GM18858 (cell line): ENCODE results near the gene GAREM1.
A peak's percentile ranks its signal among the peaks of the same experiment; 100 is the strongest.
"Not testable (repeated sequence)": the region's sequence is repeated elsewhere in the genome, so short reads cannot be mapped to it uniquely, and the experiment has no call there.

Source experiments
- ATAC-seq: cut with Tn5 transposase; IDR thresholded peaks from one replicate; pipeline ENCODE4 v1.9.1; 2021; ENCODE audit not compliant: unreplicated experiment

The GAREM1 gene

DNA sequence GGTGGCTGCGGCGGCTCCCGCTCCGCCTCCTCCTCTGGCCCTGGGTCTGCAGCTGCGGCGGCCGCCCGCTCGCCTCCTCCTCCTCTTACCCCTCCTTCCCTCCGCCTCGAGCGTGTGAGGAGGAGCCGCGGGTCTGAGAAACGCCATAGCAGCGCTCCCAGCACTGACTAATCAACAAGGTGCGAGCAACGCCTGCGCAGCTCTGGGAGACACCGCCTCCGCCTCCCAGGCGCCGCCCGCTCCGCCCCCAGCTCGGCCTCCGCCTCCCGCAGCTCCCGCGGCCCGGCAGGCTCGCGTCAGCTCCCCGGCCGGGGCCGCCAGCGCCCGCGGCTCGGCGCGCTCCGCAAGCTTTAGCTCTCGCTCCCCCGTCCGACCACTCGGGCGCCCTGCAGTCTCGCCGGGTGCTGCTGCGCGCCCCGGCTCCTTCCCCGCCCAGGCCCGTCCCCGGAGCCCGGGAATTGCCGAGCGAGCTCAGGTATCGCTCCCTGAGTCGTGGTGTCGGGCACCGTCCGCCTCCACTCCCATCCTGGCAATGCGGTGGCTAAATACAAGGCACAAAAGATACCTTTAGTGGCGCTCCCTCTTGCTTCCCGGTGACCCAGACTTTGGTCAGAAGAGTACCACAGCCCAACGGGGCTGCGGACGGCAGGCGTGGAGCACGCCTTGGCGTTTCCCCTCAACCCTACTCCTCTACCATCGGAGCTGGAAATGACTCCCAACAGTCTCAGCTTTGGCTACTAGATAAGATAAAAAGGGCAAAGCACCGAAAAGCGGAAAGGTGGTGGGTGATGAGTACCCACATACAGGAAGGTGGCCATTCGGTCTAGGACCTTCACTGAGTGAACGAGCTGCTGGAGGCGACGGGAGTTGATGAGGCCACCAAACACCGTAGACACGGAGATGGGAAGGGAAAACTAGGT is at the start of gene GAREM1:
TSS of gene GAREM1 (minus strand) at position 169 of the 920 bp plus-strand sequence. CDS start 454 bp downstream, outside the sequence.
- ATAC-seq = peak; percentile 97

DNA sequence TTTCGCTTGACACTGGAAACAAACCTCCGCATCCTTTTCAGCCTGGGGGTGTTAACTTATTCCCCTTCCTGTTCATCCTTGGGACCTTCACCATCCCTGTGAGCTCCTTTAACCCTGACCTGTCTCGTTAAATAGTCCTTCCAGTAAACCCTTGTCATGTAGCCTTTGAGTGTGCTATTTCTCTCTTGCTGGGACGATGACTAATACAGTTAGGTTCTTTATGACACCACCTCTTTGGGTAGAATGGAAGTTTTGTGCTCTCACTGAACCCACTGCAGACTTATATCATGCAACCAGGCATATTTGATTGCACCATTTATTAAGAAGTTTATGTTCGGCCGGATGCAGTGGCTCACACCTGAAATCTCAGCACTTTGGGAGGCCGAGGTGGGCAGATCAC is 40.5 kb upstream of the GAREM1 start:
- ATAC-seq = no peak

DNA sequence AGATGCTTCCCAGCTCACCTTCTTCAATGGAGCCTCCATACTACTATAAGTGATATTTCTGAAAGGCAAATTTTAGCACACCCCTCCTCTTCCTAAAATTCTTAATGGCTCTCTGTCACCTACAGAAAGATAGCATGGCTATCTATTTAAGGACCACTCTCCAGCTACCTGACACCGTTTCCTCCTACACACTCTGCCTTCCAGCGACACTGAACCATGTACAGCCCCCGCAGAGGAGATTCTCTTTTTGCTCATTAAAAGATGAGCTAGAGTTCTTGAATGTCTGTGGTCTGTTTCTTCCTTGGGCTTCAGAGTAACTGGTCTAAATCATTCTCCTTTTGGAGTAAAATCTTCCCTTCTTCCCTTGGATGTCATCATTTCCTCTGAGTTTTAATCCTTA is 38.4 kb upstream of the GAREM1 start:
- ATAC-seq = no peak

DNA sequence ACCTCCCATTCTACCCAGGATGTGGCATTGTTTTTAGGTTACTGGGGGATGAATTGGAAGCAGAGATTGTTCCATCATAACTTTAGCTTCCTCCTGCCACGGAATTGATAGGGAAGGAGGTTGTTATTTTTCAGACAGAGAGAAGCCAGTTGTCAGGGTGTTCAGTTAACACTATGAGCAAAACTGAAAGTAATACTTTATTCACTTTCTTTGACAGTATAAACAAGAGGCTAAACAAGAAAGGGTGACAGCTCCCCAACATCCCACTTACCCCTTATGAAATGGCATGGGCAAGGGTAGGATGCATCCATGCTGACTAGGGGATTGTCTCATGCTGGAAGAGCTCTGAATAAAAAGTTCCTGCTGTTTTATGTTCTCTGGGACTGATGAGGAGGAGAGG is 36.4 kb upstream of the GAREM1 start:
- ATAC-seq = no peak

DNA sequence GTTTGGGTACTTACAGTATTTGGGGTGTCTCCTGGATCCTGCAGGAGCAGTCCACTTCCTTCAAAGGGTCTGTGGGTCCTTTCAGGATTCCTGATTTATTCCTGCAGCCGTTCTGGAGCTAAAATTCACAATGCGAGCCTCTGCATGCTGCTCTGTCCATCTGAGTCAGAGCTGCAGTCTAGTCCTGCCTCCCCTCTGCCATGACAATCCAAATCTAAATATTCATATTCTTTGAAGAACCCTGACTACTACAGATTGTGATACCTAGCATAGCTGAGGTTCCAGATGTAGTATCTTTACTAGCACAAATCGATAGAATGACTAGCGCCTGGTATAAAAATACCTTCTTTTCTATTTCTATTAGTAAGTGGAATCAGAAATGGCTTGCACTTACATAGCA is 31.3 kb upstream of the GAREM1 start:
- no peak for ATAC-seq

DNA sequence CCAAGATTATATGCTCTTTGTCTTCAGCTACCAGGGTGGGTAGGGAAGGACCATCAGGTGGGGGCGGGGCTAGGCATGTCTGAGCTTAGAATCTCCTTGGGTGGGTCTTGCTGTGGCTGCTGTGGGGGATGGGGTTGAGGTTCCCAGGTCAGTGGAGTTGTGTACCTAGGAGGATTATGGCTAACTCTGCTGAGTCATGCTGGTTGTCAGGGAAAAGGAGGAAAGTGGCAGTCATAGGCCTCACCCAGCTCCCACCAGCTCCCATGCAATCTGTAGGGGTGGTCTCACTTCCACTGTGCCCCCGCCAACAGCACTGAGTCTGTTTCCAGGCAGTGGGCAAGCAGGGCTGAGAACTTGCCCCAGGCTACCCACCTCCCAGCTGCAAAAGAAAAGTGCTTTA is 30.6 kb upstream of the GAREM1 start:
- not testable (repeated sequence) for ATAC-seq

DNA sequence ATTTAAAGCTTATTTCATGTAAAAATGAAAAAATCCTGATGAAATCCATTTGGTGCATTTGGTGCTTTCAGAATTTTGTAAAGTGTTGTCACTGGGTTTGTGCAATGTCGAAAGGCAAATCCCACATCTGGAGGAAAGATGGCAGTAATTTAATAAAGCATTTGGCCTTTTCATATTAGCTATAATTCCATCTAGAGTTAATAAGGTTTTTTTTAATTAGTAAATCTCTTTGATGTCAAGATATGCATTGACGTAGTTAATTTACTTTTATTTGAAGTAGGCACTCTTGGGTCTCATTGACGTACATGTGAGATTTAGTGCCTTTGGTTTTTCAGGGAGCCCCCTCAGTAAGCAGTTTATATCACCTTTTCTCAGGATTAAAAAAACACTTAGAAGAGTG is 12.3 kb upstream of the GAREM1 start:
- ATAC-seq = no peak

DNA sequence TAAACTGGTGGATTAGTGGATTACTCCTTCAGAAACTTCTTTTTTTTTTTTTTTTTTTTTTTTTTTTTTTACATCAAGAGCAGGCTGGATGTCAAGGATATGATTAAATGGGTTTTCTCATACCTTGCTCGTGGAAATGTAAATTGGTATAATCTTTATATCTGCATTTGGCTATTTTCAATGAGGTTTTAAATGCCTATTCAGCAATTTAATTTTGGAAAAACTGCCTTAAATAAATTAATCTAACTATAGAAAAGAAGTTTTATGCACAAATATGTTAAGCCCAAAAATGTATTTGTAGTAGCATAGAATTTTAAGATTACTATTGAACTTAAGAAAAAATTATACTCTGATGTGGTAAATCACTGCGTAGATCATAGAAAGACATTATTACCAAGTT is 11.4 kb upstream of the GAREM1 start:
- no peak for ATAC-seq

DNA sequence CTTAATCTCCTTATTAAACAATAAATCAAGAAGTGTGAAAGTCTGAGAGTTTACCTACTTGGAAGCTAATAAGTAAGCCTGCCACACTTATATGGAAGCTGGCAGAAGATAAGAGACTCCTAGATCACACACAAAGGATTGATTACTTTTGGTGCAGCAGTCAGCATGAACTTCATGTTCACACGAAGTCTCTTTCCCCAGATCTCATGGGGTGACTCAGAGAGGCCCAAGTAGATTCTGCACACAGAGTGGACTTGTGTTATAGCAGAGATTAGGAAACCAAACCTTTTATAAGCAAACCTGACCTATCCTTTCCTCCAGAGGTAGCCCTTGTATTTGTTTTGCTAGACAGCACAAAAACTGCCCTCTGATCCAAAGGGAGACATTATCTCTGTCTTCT is 9.9 kb upstream of the GAREM1 start:
- ATAC-seq = no peak

DNA sequence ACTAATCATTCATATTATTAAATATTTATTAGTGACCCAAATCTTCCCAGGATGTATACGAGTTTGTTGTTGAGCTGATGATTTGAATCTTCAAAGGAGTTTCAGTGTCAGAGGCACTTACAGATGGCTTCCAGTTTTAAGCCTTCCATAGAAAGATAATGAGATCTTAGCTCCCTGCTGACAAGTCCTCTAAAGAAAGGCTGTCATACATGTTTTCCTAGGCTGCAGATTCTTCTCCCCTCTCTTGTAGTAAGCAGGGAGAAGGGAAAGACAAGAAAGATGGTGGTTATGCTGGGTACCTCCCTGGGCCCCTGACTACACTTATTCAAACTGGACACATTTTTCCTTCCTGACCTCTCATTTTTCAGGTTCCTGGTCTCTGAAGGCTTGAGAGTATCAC is 8.1 kb upstream of the GAREM1 start:
- no peak for ATAC-seq

DNA sequence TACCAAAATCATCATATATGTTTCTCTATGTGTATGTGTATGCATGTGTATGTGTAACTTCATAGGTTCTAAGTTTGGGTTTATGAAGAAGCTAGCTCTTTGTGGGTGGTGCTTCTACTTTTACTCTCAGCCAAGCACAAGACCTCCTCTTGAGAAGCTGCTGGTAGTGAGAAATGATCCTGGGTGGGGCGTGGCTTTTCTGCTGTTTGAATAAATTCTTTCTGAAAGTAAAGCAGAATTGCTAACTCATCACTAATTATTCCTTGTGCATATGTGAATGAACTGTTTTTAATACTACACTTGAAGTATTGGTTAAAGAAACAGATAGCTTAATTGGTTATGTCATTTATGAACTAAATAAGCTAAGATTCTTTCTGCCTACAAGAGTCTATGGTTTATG is 7.6 kb upstream of the GAREM1 start:
- ATAC-seq = no peak

DNA sequence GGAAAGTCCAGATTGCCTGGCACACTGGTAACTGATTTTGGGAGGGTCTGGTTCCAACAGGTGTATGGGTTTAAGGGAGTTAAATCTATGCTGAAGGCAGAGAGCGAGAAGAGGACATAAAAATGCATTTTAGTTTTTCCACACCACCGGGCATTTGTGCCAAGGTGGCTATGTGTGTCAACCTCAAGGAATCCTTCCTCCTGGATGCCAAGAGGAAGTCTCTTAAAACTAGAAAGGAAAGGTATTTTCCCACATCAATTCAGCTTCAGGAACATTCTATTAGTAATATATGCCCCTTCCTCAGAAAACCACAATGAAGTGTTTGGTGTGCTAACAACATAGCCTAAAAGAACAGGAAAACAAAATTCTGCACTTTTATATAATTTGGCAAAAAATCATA is 5.4 kb upstream of the GAREM1 start:
- ATAC-seq = no peak

DNA sequence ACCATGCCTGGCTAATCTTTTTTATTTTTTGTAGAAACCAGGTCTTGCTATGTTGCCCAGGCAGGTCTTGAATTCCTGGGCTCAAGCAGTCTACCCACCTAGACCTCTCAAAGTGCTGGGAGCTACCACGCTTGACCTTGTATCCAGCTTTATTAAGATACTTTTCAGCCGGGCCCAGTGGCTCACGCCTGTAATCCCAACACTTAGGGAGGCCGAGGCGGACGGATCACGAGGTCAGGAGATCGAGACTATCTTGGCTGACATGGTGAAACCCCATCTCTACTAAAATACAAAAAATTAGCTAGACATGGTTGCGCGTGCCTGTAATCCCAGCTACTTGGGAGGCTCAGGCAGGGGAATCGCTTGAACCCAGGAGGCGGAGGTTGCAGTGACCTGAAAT is 4.4 kb upstream of the GAREM1 start:
- not testable (repeated sequence) for ATAC-seq

DNA sequence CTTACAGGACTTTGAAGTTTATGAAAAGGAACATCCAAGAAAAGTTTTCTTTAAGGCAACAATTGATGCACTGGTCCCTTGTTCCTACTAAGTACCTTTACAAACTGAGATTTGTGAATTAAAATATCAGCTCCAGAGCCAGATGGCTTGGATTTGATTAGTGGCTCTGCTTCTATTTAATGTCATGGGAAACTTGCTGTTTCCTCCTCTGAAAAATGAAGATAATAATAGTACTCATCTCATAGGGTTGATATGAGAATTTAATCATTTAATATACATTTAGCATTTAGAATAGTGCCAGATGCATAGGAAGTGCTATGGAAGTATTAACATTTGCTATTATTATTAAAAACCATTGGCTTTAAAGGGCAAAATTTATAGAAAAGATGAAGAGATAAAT is 2.6 kb upstream of the GAREM1 start:
- ATAC-seq = no peak

DNA sequence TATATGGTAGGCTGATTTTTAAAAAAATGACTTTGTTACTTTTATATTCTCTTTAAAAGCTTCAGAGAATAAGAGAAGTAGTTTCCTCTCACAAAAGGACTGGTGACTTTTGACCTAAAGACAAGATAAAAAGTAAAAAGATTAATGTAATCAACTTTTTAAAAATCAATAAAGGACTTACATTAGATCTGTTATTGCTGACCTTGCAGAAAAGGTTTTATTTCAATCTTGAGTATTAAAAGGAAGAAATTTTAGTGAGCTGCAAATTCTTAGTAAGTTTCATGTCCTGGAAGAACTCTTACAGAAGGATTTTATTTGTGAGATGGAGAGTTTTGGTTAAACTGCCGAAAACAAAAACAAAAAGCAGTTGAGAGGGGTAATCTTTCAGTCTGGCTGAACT is 2.2 kb upstream of the GAREM1 start:
- ATAC-seq = no peak

DNA sequence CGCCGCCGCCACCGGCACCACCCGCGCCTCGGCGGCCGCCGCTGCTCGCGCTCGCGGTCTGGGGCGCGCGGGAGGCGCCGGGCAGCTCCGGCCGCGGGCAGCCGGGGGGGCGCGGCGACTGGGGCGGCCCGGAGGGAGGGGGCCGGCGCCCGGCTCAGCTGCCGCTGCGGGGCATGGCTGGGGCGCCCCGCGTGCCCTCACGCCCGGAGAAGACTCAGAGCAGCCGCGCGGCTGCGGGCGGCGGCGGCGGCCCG is 295 bp downstream of the GAREM1 start:
- no peak for ATAC-seq

DNA sequence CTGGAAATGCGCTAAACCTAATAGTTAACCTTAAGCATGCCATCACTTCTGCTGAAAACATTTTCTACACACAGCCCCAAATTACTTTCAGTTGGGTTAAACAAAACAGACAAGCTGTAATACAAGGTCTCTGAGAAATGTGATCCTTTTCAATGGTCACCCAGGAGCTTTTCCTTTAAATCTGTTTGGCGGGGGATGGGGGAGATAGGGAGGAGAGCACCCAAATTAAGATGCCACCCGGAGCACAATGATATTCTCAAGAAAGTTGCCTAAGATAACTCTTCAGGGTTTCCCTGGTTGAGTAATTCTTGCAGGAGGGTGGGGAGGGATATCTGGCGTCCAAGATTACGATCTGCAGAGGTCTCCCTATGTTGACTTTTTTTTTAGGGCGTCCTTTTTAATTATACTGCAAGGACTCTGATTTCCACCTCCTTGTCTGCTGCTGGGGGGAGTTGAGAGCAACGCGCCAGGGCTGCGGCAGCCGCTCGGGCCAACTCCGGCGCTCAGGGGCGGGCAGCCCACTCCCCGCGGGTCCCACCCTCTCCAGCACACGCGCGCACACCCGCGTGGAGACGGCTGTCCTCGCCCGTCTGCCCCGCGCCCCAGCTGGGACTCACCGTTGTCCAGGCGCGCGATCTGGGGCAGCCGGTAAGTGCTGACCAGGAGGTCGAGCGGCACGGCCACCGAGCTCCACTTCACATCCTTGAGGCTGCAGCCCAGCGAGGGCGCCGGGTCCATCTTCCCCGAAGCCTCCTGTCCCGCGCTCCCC is 807 bp downstream of the GAREM1 start:
- ATAC-seq = no peak

DNA sequence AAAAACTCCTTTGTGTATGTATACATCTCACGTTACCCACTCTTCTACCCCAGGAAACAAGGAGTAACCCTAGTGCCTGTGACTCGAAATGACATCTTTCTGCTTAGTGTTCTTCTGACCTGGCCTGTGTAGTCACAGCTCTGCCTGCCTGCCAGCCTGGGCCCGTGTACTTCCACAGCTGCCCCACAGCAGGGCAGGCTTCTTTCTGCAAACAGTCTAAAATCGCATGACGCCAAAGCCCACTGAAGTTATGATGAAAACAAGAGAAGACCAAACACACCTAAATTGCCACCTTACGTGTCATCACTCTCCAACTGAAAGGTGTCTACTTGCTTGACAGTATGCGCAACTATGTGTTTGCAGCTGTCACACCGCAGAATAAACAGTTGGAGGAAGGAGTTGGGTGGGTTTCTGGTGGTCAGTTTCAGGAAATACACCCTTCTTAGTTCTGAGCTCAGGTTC is 1.5 kb downstream of the GAREM1 start:
- no peak for ATAC-seq

DNA sequence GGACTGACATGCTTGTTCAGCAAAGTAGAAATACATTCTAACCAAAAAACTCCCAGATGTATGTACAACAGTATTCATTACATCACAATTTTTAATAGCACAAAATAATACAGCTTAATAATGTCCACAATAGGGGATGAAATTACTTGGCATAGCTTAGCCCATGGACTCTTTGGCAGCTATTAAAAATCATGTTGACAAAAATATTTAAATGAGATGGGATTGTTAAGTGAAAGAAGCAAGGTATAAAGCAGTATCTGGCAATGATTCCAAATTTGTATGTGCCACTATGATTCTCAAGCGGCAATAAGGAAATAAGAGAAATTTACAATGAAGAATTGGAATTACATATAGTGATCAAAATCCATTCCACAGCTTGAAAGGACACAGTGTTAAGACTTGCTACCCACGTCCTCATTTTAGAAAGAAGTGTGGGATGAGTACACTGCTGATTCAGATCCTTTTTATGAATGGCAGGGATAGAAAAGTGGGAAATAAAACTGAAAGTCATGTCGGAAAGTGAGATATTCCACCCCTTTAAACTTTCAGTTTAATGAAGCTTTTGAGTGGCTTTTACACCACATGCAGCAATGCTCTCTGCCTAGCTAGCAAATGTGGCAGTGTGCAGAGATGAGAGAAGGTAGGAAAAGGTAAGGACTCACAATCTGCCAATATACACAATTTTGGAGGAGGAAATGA is 2.4 kb downstream of the GAREM1 start:
- no peak for ATAC-seq

DNA sequence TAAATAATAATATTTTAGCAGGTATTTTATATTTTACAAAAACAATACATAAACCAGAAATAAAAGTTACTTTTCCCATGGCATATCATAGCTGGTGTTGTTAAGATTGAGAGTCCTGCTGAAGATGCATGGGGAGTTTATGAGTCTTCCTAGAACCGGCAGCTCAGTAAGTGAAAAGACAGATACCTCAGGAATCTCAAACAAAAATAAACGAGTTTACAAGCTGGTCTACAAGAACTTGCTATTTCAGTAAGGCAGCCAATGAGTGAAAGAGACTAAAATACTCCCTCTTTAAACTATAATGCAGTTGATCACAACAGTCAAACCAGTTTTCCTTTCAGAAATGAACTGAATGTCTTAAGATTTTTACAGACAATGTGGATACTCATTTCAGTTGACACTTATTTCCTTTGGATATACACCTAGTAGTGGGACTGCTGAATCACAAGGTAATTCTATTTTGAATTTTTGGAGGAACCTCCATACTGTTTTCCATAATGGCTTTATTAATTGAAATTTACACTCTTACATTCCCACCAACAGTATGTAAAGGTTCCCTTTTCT is 8.9 kb downstream of the GAREM1 start:
- ATAC-seq = no peak

DNA sequence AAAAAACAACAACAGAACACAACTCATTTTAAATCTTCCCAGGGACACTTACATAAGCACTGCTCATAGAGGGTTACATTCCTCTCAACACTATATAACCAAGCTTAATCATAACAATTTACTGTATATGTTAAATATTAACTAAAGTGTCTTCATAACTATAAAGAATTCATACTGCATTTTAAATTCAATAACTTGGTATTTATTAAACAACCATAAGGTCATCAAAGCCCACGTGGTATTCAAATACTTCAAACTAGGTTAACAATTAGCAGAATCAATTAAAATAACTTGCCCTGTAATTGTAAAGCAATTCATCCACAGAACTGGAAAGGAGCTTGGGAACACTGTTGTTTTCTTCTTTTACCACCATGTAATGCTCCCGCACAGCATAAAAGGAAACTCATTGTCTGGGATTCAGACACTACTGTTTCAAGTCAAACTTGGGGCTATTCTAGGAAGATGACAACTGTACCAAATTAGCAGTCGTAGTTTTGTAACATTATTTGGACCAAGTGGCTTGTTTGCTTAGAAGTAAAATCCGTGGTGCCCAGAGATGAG is 10.4 kb downstream of the GAREM1 start:
- ATAC-seq = no peak
